ENCODE data around the gene TRPC4.
A peak's percentile ranks its signal among the peaks of the same experiment; 100 is the strongest.

The TRPC4 gene

GRCh38 chr13:37652596-37652995 lies 217.0 kb downstream of the TRPC4 start:
- no peak for DNase-seq

GRCh38 chr13:37651891-37652290 lies 217.7 kb downstream of the TRPC4 start:
- no peak for DNase-seq

- no peak for DNase-seq
These were observed 221.0 kb downstream of the TRPC4 start for GRCh38 chr13:37648609-37649008.

- DNase-seq = peak; percentile 59
These were observed 222.4 kb downstream of the TRPC4 start for GRCh38 chr13:37647031-37647650.

GRCh38 chr13:37646531-37646930 lies 223.0 kb downstream of the TRPC4 start:
- no peak for DNase-seq

GRCh38 chr13:37645181-37645740 lies 224.3 kb downstream of the TRPC4 start:
- DNase-seq = no peak

GRCh38 chr13:37641391-37641790 lies 228.2 kb downstream of the TRPC4 start:
- no peak for DNase-seq

GRCh38 chr13:37640499-37640898 lies 229.1 kb downstream of the TRPC4 start:
- DNase-seq = no peak

GRCh38 chr13:37636701-37637100 lies 232.9 kb downstream of the TRPC4 start:
- DNase-seq = no peak

GRCh38 chr13:37632294-37632693 lies 237.3 kb downstream of the TRPC4 start:
- DNase-seq = no peak

- DNase-seq = no peak
These were observed 242.1 kb downstream of the TRPC4 start for GRCh38 chr13:37627428-37627827.

- peak; percentile 60 for DNase-seq
These were observed 247.7 kb downstream of the TRPC4 start for GRCh38 chr13:37621811-37622361.

GRCh38 chr13:37618554-37618953 lies 251.0 kb downstream of the TRPC4 start:
- no peak for DNase-seq

- peak; percentile 57 for DNase-seq
These were observed 252.4 kb downstream of the TRPC4 start for GRCh38 chr13:37617173-37617572.

GRCh38 chr13:37616131-37616530 lies 253.4 kb downstream of the TRPC4 start:
- DNase-seq = no peak

- DNase-seq = no peak
These were observed 254.3 kb downstream of the TRPC4 start for GRCh38 chr13:37615276-37615675.

- DNase-seq = no peak
These were observed 255.9 kb downstream of the TRPC4 start for GRCh38 chr13:37613638-37614037.

- DNase-seq = no peak
These were observed 256.3 kb downstream of the TRPC4 start for GRCh38 chr13:37613236-37613635.

- DNase-seq = no peak
These were observed 260.7 kb downstream of the TRPC4 start for GRCh38 chr13:37608750-37609339.

GRCh38 chr13:37602733-37603381 lies 266.7 kb downstream of the TRPC4 start:
- no peak for DNase-seq

- no peak for DNase-seq
These were observed 267.7 kb downstream of the TRPC4 start for GRCh38 chr13:37601648-37602440.

GRCh38 chr13:37599519-37599918 lies 270.1 kb downstream of the TRPC4 start:
- DNase-seq = no peak

- no peak for DNase-seq
These were observed 271.0 kb downstream of the TRPC4 start, which contains the start of gene POSTN for GRCh38 chr13:37598597-37598996. Gene POSTN (minus strand): TSS chr13:37598768. CDS start chr13:37598726, 42 bp downstream.

Data from islet precursor cell (in vitro differentiated cells).